GM12878 (cell line): ENCODE measurements around the gene USH1G. TPM values are rescaled to one million over a fixed set of nuclear protein-coding genes. Genes with fewer than 3 reads are reported as not detected.

Source experiments
- ATAC-seq: fragments of 200-7000 bp; cut with Tn5 transposase; 3 replicates; pipeline ENCODE4 v1.9.1; 2020; ENCODE audit warnings: mild to moderate bottlenecking, moderate library complexity
- BruUV-seq: library from RNA; stranded (reverse); fragments of 400-500 nt; replicated peaks from 2 replicates; lab custom pipeline; 2021; lab: Mats Ljungman, UMichigan
- CTCF ChIA-PET: fragments of 300-600 bp; sonication (Branson Sonifier 250); formaldehyde crosslinking; extraction: SDS; loops from one replicate; lab custom pipeline; 2021; ENCODE audit warnings: inconsistent platforms; lab: Yijun Ruan, JAX
- POLR2A ChIA-PET: fragments of 350-600 bp; formaldehyde crosslinking; extraction: SDS; loops from one replicate; lab custom pipeline; 2021; ENCODE audit warnings: inconsistent platforms; lab: Charles Lee
- RAD21 ChIA-PET: fragments of 300-600 bp; sonication (Branson Sonifier 250); formaldehyde crosslinking; loops from one replicate; lab custom pipeline; 2023; ENCODE audit warnings: antibody characterized with exemption; ENCODE audit not compliant: unreplicated experiment; lab: Charles Lee
- SMC1A ChIA-PET: fragments of 300-600 bp; sonication (Branson Sonifier 250); formaldehyde crosslinking; loops from one replicate; lab custom pipeline; 2023; ENCODE audit not compliant: unreplicated experiment, uncharacterized antibody; lab: Charles Lee
- DNase-seq: peaks from one replicate; pipeline ENCODE4 v3.0.0-alpha.2; 2011; ENCODE audit warnings: low read depth, low spot score
- FAIRE-seq: peaks from 3 replicates; lab custom pipeline; 2011; peaks lifted over from hg19 to GRCh38; lab: Jason Lieb, UNC
- H2AFZ ChIP-seq: 2 replicates; pipeline ENCODE4 v1.6.0; 2011; ENCODE audit warnings: low read depth, low read length, control low read depth; ENCODE audit not compliant: control insufficient read depth
- H3K27ac ChIP-seq: 2 replicates; pipeline ENCODE4 v1.5.1; 2011; ENCODE audit warnings: control low read depth; ENCODE audit not compliant: control insufficient read depth, insufficient read depth
- H3K27me3 ChIP-seq, 2 experiments: replicated peaks in 1 of 2; 2 replicates each; pipeline versions ENCODE4 v1.6.0 to v1.6.1; 2011; ENCODE audit warnings: low read length in 1 of 2; ENCODE audit not compliant: control insufficient read depth in 2 of 2, insufficient read depth in 2 of 2
- H3K36me3 ChIP-seq, 2 experiments: 2 replicates each; pipeline ENCODE4 v1.5.1; 2011; ENCODE audit warnings: low read length in 1 of 2; ENCODE audit not compliant: control insufficient read depth in 2 of 2, insufficient read depth in 2 of 2
- H3K4me1 ChIP-seq: 2 replicates; pipeline ENCODE4 v1.6.1; 2011; ENCODE audit warnings: mild to moderate bottlenecking, low read length, moderate library complexity, mixed read lengths; ENCODE audit not compliant: control insufficient read depth, insufficient read depth
- H3K4me2 ChIP-seq: 2 replicates; pipeline ENCODE4 v1.6.0; 2011; ENCODE audit warnings: control low read depth; ENCODE audit not compliant: control insufficient read depth, insufficient read depth
- H3K4me3 ChIP-seq: fragments of 200-600 bp; sonication (generic); 2 replicates; pipeline ENCODE4 v1.5.1; 2016
- H3K79me2 ChIP-seq: 2 replicates; pipeline ENCODE4 v1.6.0; 2011; ENCODE audit warnings: low read length; ENCODE audit not compliant: control insufficient read depth, insufficient read depth
- H3K9ac ChIP-seq: 2 replicates; pipeline ENCODE4 v1.8.0; 2011; ENCODE audit warnings: low read length, control low read depth, mixed read lengths; ENCODE audit not compliant: control insufficient read depth, insufficient read depth
- H3K9me3 ChIP-seq: replicated peaks from 3 replicates; pipeline ENCODE4 v1.5.1; 2011; ENCODE audit warnings: mild to moderate bottlenecking, low read length; ENCODE audit not compliant: control insufficient read depth, insufficient read depth
- H4K20me1 ChIP-seq: 2 replicates; pipeline ENCODE4 v1.6.0; 2011; ENCODE audit not compliant: control insufficient read depth, insufficient read depth
- CHD2 ChIP-seq: IDR thresholded peaks from 2 replicates; pipeline ENCODE4 v1.6.1; 2011; ENCODE audit warnings: low read depth, low read length, improper control_type of control experiment, borderline replicate concordance
- HDGF ChIP-seq: fragments of 450-650 bp; IDR thresholded peaks from 2 replicates; pipeline ENCODE4 v1.6.1; 2016; ENCODE audit warnings: antibody characterized with exemption
- KDM1A ChIP-seq: fragments of 200-600 bp; sonication (generic); IDR thresholded peaks from 2 replicates; pipeline ENCODE4 v1.6.1; 2016; ENCODE audit warnings: borderline replicate concordance
- SREBF2 ChIP-seq: IDR thresholded peaks from 2 replicates; pipeline ENCODE4 v1.6.1; 2012; ENCODE audit warnings: mild to moderate bottlenecking, low read length
- ZNF384 ChIP-seq: IDR thresholded peaks from 2 replicates; pipeline ENCODE4 v1.6.1; 2012; ENCODE audit warnings: low read depth, mild to moderate bottlenecking, low read length, improper control_type of control experiment, borderline replicate concordance
- WGBS: methylation state at CpG from one replicate; pipeline ENCODE4 v1.1.6; 2016; ENCODE audit warnings: low lambda C conversion rate; ENCODE audit not compliant: insufficient replicate concordance, insufficient coverage; ENCODE audit errors: missing lambda C conversion rate; 5-methylcytosine and 5-hydroxymethylcytosine counted together
- in situ Hi-C: fragments of 300-500 bp; cut with MboI; formaldehyde crosslinking; loops from 9 replicates; pipeline ENCODE4 v1.14.3; 2018; ENCODE audit warnings: mixed read lengths
- intact Hi-C: fragments of 100-400 bp; cut with micrococcal nuclease; formaldehyde crosslinking; loops from one replicate; pipeline ENCODE4 v1.14.2; 2022; ENCODE audit not compliant: unreplicated experiment
- polyA plus RNA-seq, 11 experiments: library from polyadenylated mRNA; depleted of rRNA in 4 of 11; unstranded in 6 of 11; stranded (reverse) in 5 of 11; fragments of >200 nt; fragmentation: Nextera tagmentation in 4 of 11; fragmentation: Illumina TruSeq in 1 of 11; extraction: Ambion mirVana in 4 of 11; extraction: Trizol in 1 of 11; gene quantifications; 1 replicate in 1 of 11; 2 replicates in 10 of 11; pipeline versions ENCODE4 v1.2.1 to v1.2.3, GENCODE V29; 2011 to 2016; ENCODE audit warnings: inconsistent platforms in 2 of 11, missing spikeins in 2 of 11, low read depth in 1 of 11
- total RNA-seq, 4 experiments: library from RNA; depleted of rRNA in 3 of 4; stranded (reverse); fragments of >200 nt in 3 of 4; fragmentation: Illumina TruSeq in 1 of 4; extraction: Trizol in 1 of 4; gene quantifications; 2 replicates each; pipeline versions ENCODE4 v1.2.1 to v1.2.3, GENCODE V29; 2013 to 2021
- TF ChIP-seq, protein P1 (sequence below): IDR thresholded peaks from 2 replicates; pipeline ENCODE4 v1.6.1; 2012; ENCODE audit warnings: low read length, inconsistent platforms
- TF ChIP-seq, protein P2 (sequence below): IDR thresholded peaks from 2 replicates; pipeline ENCODE4 v1.6.1; 2012; ENCODE audit warnings: improper control_type of control experiment, low read depth, low read length; ENCODE audit not compliant: insufficient replicate concordance
- TF ChIP-seq, protein P3 (sequence below): IDR thresholded peaks from 2 replicates; pipeline ENCODE4 v1.6.1; 2012; ENCODE audit warnings: low read depth, low read length, improper control_type of control experiment

USH1G gene
- total and polyA plus RNA-seq, 10 of the 15 experiments (the other 5 are each of a cell fraction or from before 2014, with no cell fraction given), result 0.05 to 0.62 (median 0.09) TPM; not detected in 7

DNA sequence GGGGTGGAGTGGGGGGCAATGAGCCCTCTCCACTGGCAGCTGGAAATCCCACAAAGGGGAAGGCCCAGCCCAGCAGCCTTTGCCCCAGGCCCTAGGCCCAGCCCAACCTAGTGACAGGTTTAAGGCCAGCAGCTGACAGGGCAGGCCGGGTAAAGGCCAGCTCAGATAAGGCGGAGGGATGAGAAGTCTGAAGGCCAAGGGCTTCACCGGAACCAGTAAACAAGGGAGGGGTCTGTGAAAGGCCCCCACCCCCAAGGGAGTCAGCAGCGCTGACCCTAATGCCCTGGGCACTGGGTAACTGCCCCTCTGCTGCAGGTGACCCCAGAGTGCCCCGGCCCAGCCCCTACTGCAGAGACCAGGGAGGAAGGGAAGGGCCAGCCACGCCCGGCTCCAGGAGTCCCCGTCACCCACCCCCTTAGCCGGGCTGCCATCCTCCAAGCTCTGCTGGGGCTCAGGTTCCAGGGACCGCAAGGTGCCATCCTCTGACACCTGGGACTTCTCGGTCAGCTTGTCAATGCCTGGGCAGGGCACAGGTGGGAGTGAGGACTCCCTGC lies 30.2 kb upstream of the USH1G start:
- no peaks in the 10 kb centered on the region for H3K36me3 ChIP-seq
- RAD21 ChIA-PET, result no interaction called here
- no peaks in the 10 kb centered on the region for H3K4me1 ChIP-seq
- no peak overlapping the region for H3K9ac ChIP-seq
- SMC1A ChIA-PET, result interaction anchor here (1.0 kb wide), 1 partner anchor 177 kb away, joined by 3 read pairs; the partner anchor contains the start of gene NAT9
- WGBS, result 51% methylated on average over 10 of the region's 11 CpGs
- no peaks in the 10 kb centered on the region for H3K27me3 ChIP-seq
- BruUV-seq, result no TSS peak
- in situ Hi-C loops, result no loop called here
- TF ChIP-seq SREBF2 (no peak), KDM1A (no peak), CHD2 (no peak)
- TF ChIP-seq, all 136 proteins: peak for 0
- no peak overlapping the region for H2AFZ ChIP-seq
- no peak for DNase-seq
- FAIRE-seq, result no peak
- no peak overlapping the region for H3K4me3 ChIP-seq
- intact Hi-C loops, result no loop called here
- no peak overlapping the region for H3K27ac ChIP-seq
- H3K79me2 ChIP-seq, result no peaks in the 10 kb centered on the region
- POLR2A ChIA-PET, result no interaction called here
- H3K9me3 ChIP-seq, result no peaks in the 10 kb centered on the region; the same call in 2 of the 3 replicates
- no peak for ATAC-seq
- CTCF ChIA-PET, result interaction anchor here (3.5 to 13.8 kb wide), 2 partner anchors 8 to 29 kb away, joined by 19 to 274 read pairs; partner anchors contain the start of genes OTOP2 and USH1G
- no peaks in the 10 kb centered on the region for H4K20me1 ChIP-seq
- H3K4me2 ChIP-seq, result no peak overlapping the region

DNA sequence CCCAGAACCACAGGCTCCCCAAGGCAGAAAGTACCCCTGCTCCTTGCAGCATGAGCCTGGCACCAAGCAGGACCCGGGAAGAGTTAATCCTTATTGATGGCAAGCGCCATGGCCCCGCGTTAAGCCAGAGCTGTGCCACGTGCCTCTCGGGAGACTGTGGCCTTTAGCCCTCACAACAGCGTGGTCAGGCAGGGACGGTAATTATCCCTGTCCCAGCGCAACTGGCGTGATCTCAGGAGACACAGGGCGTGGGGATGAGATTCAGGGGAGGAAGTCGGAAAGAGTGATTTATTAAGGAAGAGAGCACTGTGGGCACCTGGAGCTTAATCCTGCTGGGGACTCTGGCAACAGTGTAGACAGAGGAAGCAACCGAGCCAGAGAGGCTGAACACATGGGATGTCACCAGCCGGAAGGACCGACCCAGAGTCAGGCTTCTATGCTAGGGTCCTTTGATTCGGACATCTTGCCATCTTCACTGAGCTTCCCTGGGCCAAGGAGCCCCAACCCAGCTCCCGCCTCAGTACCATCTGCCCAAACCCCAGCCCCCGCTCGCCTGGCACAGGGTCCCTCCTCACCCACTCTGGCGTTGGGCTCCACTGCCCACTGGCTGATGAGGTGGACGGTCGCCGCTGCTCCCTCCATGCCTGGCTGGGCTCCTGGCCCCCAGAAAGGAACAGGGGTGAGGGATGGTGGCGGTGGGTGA lies 29.5 kb upstream of the USH1G start:
- CTCF ChIA-PET, result interaction anchor here (3.5 to 13.8 kb wide), 2 partner anchors 9 to 28 kb away, joined by 19 to 274 read pairs; partner anchors contain the start of genes OTOP2 and USH1G
- POLR2A ChIA-PET, result no interaction called here
- Histone ChIP-seq H3K4me3 (no peak overlapping the region), H2AFZ (no peak overlapping the region), H3K4me1 (no peaks in the 10 kb centered on the region), H3K36me3 (no peaks in the 10 kb centered on the region), H3K9me3 (no peaks in the 10 kb centered on the region; the same call in 2 of the 3 replicates), H3K27ac (no peak overlapping the region), H3K9ac (no peak overlapping the region), H4K20me1 (no peaks in the 10 kb centered on the region), H3K79me2 (no peaks in the 10 kb centered on the region), H3K4me2 (no peak overlapping the region), H3K27me3 (no peaks in the 10 kb centered on the region)
- in situ Hi-C loops, result no loop called here
- RAD21 ChIA-PET, result no interaction called here
- TF ChIP-seq, protein P1, sequence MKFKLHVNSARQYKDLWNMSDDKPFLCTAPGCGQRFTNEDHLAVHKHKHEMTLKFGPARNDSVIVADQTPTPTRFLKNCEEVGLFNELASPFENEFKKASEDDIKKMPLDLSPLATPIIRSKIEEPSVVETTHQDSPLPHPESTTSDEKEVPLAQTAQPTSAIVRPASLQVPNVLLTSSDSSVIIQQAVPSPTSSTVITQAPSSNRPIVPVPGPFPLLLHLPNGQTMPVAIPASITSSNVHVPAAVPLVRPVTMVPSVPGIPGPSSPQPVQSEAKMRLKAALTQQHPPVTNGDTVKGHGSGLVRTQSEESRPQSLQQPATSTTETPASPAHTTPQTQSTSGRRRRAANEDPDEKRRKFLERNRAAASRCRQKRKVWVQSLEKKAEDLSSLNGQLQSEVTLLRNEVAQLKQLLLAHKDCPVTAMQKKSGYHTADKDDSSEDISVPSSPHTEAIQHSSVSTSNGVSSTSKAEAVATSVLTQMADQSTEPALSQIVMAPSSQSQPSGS, result no peak
- no peak for TF ChIP-seq HDGF
- TF ChIP-seq, protein P2, sequence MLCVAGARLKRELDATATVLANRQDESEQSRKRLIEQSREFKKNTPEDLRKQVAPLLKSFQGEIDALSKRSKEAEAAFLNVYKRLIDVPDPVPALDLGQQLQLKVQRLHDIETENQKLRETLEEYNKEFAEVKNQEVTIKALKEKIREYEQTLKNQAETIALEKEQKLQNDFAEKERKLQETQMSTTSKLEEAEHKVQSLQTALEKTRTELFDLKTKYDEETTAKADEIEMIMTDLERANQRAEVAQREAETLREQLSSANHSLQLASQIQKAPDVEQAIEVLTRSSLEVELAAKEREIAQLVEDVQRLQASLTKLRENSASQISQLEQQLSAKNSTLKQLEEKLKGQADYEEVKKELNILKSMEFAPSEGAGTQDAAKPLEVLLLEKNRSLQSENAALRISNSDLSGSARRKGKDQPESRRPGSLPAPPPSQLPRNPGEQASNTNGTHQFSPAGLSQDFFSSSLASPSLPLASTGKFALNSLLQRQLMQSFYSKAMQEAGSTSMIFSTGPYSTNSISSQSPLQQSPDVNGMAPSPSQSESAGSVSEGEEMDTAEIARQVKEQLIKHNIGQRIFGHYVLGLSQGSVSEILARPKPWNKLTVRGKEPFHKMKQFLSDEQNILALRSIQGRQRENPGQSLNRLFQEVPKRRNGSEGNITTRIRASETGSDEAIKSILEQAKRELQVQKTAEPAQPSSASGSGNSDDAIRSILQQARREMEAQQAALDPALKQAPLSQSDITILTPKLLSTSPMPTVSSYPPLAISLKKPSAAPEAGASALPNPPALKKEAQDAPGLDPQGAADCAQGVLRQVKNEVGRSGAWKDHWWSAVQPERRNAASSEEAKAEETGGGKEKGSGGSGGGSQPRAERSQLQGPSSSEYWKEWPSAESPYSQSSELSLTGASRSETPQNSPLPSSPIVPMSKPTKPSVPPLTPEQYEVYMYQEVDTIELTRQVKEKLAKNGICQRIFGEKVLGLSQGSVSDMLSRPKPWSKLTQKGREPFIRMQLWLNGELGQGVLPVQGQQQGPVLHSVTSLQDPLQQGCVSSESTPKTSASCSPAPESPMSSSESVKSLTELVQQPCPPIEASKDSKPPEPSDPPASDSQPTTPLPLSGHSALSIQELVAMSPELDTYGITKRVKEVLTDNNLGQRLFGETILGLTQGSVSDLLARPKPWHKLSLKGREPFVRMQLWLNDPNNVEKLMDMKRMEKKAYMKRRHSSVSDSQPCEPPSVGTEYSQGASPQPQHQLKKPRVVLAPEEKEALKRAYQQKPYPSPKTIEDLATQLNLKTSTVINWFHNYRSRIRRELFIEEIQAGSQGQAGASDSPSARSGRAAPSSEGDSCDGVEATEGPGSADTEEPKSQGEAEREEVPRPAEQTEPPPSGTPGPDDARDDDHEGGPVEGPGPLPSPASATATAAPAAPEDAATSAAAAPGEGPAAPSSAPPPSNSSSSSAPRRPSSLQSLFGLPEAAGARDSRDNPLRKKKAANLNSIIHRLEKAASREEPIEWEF, result no peak
- TF ChIP-seq, protein P3, sequence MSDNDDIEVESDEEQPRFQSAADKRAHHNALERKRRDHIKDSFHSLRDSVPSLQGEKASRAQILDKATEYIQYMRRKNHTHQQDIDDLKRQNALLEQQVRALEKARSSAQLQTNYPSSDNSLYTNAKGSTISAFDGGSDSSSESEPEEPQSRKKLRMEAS, result no peak
- TF ChIP-seq ZNF384, result no peak
- intact Hi-C loops, result no loop called here
- BruUV-seq, result no TSS peak
- WGBS, result 59% methylated on average over 24 of the region's 24 CpGs
- no peak for DNase-seq
- no peak for ATAC-seq
- SMC1A ChIA-PET, result interaction anchor here (1.0 kb wide), 1 partner anchor 176 kb away, joined by 3 read pairs; the partner anchor contains the start of gene NAT9
- no peak for FAIRE-seq
